Activated T-cell treated with anti-CD3 and anti-CD28 coated beads, Interleukin-2, amount 50 U/mL, for 1 hour (primary cell): ENCODE measurements around the gene RERE.

Experiments used
- DNase-seq: peaks from one replicate; pipeline ENCODE4 v3.0.0-alpha.2; 2020

RERE gene

GRCh38 chr1:8497210-8497819 lies 320.1 kb downstream of the RERE start:
- DNase-seq: no peak

- no peak for DNase-seq
These were observed 321.0 kb downstream of the RERE start for GRCh38 chr1:8496473-8496872.

- no peak for DNase-seq
These were observed 321.5 kb downstream of the RERE start for GRCh38 chr1:8495928-8496401.

- no peak for DNase-seq
These were observed 322.8 kb downstream of the RERE start for GRCh38 chr1:8494681-8495080.

DNA sequence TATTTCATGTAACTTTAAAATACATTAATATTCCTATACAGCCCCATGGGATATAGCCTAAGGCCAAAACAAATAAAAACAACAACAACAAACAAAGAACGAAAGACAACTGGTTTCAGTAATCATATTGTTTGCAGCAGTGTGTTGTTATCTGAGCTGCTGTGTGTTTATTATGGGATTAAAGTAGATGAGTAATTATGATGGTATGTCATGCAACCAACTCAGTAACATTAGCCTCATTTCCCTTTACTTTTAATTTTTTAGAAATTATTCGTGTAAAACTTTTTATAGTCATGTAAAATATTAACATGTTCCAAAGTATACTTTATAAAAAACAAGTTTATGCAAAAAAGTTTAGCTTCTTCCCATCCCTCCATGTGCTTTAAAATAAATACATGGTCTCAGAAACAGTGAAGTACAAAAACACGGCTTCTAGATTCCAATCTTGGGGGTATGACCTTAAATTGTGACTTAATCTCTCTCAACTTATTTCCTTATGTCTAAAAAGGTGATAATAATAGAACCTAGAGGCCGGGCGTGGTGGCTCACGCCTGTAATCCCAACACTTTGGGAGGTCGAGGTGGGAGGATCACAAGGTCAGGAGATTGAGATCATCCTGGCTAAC lies 323.4 kb downstream of the RERE start:
- DNase-seq: no peak

DNA sequence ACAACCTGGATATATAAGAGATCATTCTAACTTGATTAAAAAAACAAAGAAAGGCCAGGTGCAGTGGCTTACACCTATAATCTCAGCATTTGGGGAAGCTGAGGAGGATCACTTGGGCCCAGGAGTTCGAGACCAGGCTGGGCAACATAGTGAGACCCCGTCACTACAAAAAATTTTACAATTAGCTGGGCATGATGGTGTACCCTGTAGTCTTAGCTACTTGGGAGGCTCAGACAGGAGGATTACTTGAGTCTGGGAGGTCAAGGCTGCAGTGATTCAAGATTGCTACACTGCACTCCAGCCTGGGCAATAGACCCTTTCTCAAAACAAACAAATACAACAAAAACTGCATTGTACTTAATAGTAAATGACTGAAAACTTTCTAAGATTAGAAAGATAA lies 330.2 kb downstream of the RERE start:
- no peak for DNase-seq

GRCh38 chr1:8486047-8486446 lies 331.4 kb downstream of the RERE start:
- DNase-seq: no peak

- DNase-seq: no peak
These were observed 333.9 kb downstream of the RERE start for GRCh38 chr1:8483586-8483985.

DNA sequence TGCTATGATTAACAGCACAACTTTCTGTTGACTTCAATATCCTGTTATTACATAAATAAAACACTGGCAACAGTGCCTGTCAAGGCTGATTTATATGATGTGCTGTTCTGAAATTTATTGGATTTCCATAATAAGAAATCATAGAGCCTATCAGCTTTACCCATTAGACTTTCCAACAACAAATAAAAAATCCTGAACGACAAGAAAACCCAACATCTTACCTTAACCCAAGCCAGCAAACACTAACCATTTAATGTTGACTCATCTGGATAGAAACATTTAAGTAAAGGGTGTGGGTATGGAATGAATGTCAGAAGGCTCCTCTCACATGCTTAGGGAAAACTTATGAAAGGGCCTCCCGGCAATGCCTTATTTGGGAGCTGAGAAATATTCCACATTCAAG lies 334.5 kb downstream of the RERE start:
- DNase-seq: no peak

DNA sequence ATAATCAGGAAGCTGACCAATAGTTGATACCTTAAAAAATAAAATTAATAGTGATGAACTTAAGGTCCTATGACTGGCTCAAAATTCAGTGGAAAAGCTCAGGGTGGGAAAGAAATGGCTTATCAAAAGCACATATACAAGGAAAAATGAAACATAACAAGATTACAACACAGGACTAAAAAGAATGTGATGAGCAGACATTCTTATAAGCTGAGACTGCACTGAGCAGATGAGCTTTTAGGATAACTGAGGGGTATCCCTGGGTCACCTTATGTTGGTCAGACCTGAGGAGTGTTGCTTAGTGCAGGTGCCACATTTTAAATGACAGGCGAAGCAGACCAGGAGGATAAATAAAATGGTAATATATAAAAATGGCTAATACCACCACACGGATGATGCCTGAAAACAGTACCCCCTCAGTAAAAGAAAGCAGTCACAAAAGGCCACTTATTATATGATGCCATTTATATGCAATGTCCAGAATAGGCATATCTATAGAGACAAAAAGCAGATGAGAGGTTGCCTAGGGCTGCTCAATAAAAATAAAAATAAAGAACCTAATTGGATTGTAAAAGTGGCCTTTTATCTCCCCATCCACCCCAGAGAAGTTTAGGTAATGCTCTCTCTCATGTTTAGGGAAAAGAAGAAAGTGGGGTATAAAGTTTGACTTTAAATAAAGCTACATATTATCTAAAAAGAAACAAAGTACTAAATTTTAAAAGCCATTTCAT lies 335.6 kb downstream of the RERE start:
- no peak for DNase-seq

DNA sequence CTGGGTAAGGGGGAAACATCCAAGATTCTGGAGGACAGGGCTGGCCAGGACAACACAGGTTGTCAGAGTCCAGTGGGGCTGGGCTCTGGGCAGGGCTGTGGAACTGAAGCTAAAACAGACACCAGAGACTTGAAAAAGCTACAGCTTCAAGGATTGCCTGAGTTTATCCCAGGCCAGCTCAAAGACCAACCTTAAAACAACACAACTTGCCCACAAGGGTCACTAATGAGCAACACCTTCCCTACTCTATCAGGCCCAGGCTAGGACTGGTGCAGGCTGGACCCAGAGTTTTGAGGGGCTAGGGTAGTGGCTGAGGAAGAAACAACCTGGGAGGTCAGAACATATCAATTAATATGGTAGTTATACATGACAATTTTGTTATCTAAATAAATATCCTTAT lies 338.9 kb downstream of the RERE start:
- no peak for DNase-seq

- DNase-seq: no peak
These were observed 339.5 kb downstream of the RERE start for GRCh38 chr1:8477983-8478362.

GRCh38 chr1:8477166-8477982 lies 340.1 kb downstream of the RERE start:
- no peak for DNase-seq

DNA sequence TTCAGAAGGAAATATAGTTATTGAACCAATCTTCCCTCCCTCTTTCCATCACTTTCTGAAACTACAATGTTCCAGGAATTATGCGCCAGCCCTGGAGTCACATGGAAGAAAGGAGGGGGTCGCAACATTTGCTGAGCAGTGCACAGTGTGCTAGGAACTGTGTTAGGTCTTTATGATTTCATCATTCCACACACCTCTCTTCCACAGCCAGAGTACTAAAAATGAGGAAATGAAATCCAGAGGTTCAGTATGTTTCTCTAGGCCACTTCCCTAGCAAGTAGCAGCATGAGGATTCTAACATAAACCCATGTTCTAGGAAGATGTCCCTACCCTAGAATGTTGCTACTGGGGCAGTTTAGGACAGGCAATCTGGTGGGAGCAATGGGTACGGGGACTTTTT lies 341.4 kb downstream of the RERE start:
- no peak for DNase-seq

DNA sequence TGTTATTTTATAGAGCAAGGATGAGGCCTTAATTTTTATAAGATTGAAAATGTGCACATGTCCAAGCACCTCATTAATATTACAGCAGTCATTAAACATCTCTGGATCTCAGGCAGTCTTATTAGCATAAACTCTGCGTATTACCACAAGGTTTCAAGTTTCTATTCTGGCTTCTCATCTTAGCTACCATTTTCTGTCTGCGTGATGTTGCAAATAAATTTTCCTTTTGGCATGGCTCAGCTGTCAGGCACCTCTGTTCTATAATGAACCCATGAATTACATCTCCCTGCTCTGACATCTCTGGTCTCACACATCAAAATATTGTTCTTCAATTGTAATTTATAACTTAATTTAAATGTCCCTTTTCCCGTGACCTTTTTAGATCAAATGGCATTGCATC lies 343.1 kb downstream of the RERE start:
- DNase-seq: no peak

DNA sequence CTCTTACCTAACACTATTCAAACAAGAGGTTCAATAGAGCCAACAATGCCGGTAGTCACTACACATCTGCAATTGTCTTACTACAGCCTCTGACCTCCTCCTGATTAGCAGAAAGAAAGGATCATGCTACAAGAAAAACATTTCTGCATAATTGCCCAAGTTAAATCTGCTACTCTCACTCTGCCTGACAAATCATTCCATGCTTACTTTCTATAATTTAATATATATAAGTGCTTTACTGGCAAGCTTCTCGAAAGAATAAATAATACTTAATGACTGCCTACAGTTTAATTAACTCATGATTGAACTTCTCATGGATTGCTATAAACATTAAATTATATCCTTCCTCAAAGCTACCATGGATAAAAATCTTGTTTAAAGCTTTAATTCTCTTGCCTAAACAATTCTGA lies 343.5 kb downstream of the RERE start:
- no peak for DNase-seq

- no peak for DNase-seq
These were observed 344.1 kb downstream of the RERE start for GRCh38 chr1:8473121-8473875.

DNA sequence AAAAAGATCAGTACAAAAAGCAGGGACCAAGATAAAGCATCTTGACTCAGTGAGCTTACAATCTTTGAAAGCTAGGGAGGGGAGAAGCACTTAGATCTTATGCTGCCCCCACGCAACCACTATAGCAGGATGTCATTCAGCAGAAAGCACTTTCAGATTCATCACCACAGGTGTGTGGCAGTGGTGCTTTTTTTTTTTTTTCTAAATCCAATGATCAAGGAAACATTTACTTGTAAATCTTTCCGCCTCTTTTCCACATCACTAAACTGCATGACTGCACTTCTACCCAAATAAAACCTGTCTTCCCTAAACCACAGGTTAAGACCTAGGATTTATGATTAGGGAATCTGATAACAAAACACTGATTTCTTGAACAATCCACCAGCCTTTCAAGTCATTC lies 344.8 kb downstream of the RERE start:
- no peak for DNase-seq

- DNase-seq: no peak
These were observed 346.0 kb downstream of the RERE start for GRCh38 chr1:8471451-8471850.

DNA sequence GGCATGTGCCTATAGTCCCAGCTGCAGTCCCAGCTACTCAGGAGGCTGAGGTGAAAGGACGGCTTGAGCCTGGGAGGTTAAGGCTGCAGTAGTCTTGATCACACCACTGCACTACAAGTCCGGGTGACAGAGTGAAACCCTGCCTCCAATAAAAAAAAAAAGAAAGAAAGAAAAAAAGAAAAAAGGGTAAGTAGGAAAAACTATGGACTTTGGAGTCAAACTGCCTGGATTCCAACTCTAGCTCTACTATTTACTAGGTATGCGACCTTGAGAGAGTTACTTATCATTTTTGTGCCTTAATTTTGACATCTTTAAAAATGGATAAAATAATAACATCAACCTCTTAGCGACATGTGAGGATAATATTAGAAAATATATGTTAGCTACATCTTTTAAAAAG lies 348.7 kb downstream of the RERE start:
- no peak for DNase-seq

- DNase-seq: no peak
These were observed 350.1 kb downstream of the RERE start for GRCh38 chr1:8467308-8467707.

GRCh38 chr1:8465692-8466091 lies 351.7 kb downstream of the RERE start:
- no peak for DNase-seq

DNA sequence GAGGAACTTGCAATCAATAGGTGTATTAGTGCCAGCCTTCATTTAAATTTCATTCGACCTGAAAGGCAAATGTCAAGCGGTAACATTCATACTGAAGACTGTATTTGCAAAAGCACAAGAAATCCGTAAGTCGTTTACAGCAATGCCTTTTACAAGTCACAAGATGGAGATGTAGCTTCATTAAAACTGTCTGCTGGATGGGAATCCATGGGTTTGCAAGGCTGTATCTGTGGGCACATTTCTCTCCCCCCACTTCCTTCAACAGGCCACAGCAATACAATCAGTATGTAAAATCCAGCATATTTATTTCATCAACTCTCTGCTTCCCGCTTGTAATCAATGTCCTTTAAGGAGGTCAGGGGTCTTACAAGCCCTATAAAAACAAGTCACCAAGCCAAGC lies 352.4 kb downstream of the RERE start:
- no peak for DNase-seq
